Epithelial cell of esophagus (primary cell): ENCODE results near the gene GUCY1A2.
A peak's percentile ranks its signal among the peaks of the same experiment; 100 is the strongest.

ENCODE experiments used
- DNase-seq: peaks from one replicate; pipeline ENCODE4 v3.0.0; 2010; ENCODE audit warnings: low read depth
- H3K4me3 ChIP-seq: 2 replicates; pipeline ENCODE4 v1.5.1; 2011; ENCODE audit warnings: mild to moderate bottlenecking, low read length, control low read depth
- CTCF ChIP-seq: IDR thresholded peaks from 2 replicates; pipeline ENCODE4 v1.5.1; 2011; ENCODE audit warnings: low read depth, mild to moderate bottlenecking, low read length, control low read depth, inconsistent platforms; ENCODE audit not compliant: insufficient read depth; ENCODE audit errors: missing control alignments

The GUCY1A2 gene

GRCh38 chr11:106943089-106943488 is 75.2 kb downstream of the GUCY1A2 start:
- TF ChIP-seq CTCF, result no peak
- no peak for DNase-seq

GRCh38 chr11:106939157-106939556 is 79.1 kb downstream of the GUCY1A2 start:
- TF ChIP-seq CTCF, result no peak
- no peak for DNase-seq
- no peak overlapping the region for H3K4me3 ChIP-seq

More at GRCh38 chr11:106943089-106943488, 75.2 kb downstream of the GUCY1A2 start:
- no peak overlapping the region for H3K4me3 ChIP-seq

GRCh38 chr11:106937111-106937510 is 81.2 kb downstream of the GUCY1A2 start:
- TF ChIP-seq CTCF, result no peak
- no peak for DNase-seq
- no peak overlapping the region for H3K4me3 ChIP-seq

GRCh38 chr11:106925245-106925644 is 93.0 kb downstream of the GUCY1A2 start:
- H3K4me3 ChIP-seq, result no peak overlapping the region
- TF ChIP-seq CTCF, result no peak
- no peak for DNase-seq

- H3K4me3 ChIP-seq, result no peak overlapping the region
- DNase-seq, result no peak
- TF ChIP-seq CTCF, result no peak
Measured at GRCh38 chr11:106920899-106921509, 97.3 kb downstream of the GUCY1A2 start.

GRCh38 chr11:106917973-106918372 is 100.3 kb downstream of the GUCY1A2 start:
- DNase-seq, result peak; percentile 28
- H3K4me3 ChIP-seq, result no peak overlapping the region

More at GRCh38 chr11:106917973-106918372, 100.3 kb downstream of the GUCY1A2 start:
- peak; percentile 58 for TF ChIP-seq CTCF
